Thyroid gland (tissue), 4 donors: Measurements from ENCODE around the gene ARID5A. TPM values are rescaled to one million over a fixed set of nuclear protein-coding genes. Genes with fewer than 3 reads are reported as not detected.
A peak's percentile ranks its signal among the peaks of the same experiment; 100 is the strongest.

Source experiments
- DNase-seq, 2 donors: peaks; one replicate each; pipeline ENCODE4 v3.0.0-alpha.2; 2019
- H3K27ac ChIP-seq, 3 donors: fragments of 200-600 bp; sonication (generic); 1 replicate in 2 of 3; 2 replicates in 1 of 3; pipeline ENCODE4 v1.5.1; 2016 to 2019; ENCODE audit warnings: mild to moderate bottlenecking in 1 of 3, moderate library complexity in 1 of 3
- H3K27me3 ChIP-seq: fragments of 200-600 bp; sonication (generic); one replicate; pipeline ENCODE4 v1.5.1; 2019
- H3K36me3 ChIP-seq, 2 donors: fragments of 200-600 bp; sonication (generic); one replicate each; pipeline ENCODE4 v1.5.1; 2016 to 2019
- H3K4me1 ChIP-seq, 2 donors: fragments of 200-600 bp; sonication (generic); one replicate each; pipeline ENCODE4 v1.5.1; 2017 to 2019
- H3K4me3 ChIP-seq, 3 donors: fragments of 200-600 bp; sonication (generic); replicated peaks in 1 of 3; 1 replicate in 2 of 3; 2 replicates in 1 of 3; pipeline ENCODE4 v1.5.1; 2016; ENCODE audit warnings: mild to moderate bottlenecking in 1 of 3
- H3K9me3 ChIP-seq: fragments of 200-600 bp; sonication (generic); one replicate; pipeline ENCODE4 v1.5.1; 2017
- POLR2A ChIP-seq, 2 donors: fragments of 450-650 bp; IDR thresholded peaks; one replicate each; pipeline ENCODE4 v1.6.1; 2017; ENCODE audit warnings: antibody characterized with exemption in 2 of 2, mild to moderate bottlenecking in 2 of 2, moderate library complexity in 1 of 2
- WGBS, 2 donors: methylation state at CpG; one replicate each; pipeline ENCODE4 v1.1.5; 2017; 5-methylcytosine and 5-hydroxymethylcytosine counted together
- intact Hi-C: fragments of 100-400 bp; cut with DNase I; formaldehyde crosslinking; loops from one replicate; pipeline ENCODE4 v1.15.1; 2023
- total RNA-seq, 4 donors: library from RNA; depleted of rRNA; stranded (reverse); fragments of >200 nt; gene quantifications; one replicate each; pipeline ENCODE4 v1.2.3, GENCODE V29; 2016
- TF ChIP-seq, protein P1 (sequence below), 6 experiments: fragments of 200-600 bp in 3 of 6; fragments of 450-650 bp in 3 of 6; sonication (generic) in 3 of 6; IDR thresholded peaks; one replicate each; pipeline ENCODE4 v1.5.1; 2016 to 2019; ENCODE audit warnings: antibody characterized with exemption in 6 of 6, mild to moderate bottlenecking in 2 of 6, inconsistent platforms in 1 of 6, moderate library complexity in 1 of 6

ARID5A gene
- total RNA-seq, 4 donors from 2014 or later, result 9.2 to 29.3 (median 20.0) TPM

DNA sequence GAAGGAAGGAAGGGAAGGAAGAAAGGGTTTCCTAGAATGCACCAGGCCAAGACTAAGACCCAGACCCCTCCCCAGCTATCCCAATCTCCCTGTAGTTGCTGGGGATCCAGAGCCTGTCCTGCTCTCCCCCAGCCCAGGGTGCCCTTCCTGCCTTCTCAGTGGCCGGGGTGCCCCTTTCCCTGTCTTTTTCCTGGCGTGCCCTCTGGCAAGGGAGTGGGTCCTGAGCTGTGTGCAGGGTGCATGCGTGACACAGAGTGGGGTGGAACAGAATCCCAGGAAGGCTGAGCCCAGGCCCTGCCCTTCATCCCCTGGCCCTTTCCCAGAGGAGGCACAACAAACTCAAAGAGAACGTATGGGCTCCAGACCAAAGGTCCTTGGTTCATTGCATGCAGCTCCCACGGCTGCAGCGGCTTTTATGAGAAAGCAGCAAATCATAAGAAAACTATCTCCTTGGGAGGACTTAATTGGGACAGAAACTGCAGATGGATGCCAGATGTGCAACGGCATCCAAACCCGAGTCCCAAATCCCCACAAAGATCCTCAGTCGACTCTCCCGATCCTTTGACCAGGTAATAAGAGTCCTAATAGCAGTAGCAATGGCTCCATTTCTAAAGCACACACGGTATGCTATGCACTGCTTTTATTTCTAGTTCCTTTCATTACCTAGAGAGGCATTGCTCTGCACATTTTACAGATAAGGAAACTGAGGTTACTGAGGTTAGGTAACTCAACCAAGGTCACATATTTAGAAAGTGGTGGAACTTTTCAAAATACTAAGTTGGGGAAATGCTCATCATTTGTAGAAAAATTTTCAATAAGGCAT is 12.7 kb upstream of the ARID5A start:
- intact Hi-C loops, result loop anchor here (10.0 kb wide), 1 partner anchor 281 kb away; no protein-coding TSS in a partner anchor
- Histone ChIP-seq H3K4me1 (peaks cover 0 to 24% of the 10 kb centered on the region in 2 donors), H3K36me3 (no peaks in the 10 kb centered on the region), H3K4me3 (no peak overlapping the region), H3K27ac (no peak overlapping the region), H3K9me3 (no peaks in the 10 kb centered on the region), H3K27me3 (no peaks in the 10 kb centered on the region)
- DNase-seq, result no peak
- 60 to 66% methylated on average over 11 of the region's 11 CpGs for WGBS, 2 donors
- TF ChIP-seq, protein P1, sequence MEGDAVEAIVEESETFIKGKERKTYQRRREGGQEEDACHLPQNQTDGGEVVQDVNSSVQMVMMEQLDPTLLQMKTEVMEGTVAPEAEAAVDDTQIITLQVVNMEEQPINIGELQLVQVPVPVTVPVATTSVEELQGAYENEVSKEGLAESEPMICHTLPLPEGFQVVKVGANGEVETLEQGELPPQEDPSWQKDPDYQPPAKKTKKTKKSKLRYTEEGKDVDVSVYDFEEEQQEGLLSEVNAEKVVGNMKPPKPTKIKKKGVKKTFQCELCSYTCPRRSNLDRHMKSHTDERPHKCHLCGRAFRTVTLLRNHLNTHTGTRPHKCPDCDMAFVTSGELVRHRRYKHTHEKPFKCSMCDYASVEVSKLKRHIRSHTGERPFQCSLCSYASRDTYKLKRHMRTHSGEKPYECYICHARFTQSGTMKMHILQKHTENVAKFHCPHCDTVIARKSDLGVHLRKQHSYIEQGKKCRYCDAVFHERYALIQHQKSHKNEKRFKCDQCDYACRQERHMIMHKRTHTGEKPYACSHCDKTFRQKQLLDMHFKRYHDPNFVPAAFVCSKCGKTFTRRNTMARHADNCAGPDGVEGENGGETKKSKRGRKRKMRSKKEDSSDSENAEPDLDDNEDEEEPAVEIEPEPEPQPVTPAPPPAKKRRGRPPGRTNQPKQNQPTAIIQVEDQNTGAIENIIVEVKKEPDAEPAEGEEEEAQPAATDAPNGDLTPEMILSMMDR (IDR thresholded peaks at IDR 0.05), result no peak
- no peak for TF ChIP-seq POLR2A (IDR thresholded peaks at IDR 0.05)

- Histone ChIP-seq H3K27me3 (no peaks in the 10 kb centered on the region), H3K4me3 (no peak overlapping the region), H3K4me1 (peaks cover 0 to 31% of the 10 kb centered on the region in 2 donors), H3K9me3 (no peaks in the 10 kb centered on the region), H3K27ac (no peak overlapping the region), H3K36me3 (no peaks in the 10 kb centered on the region)
- intact Hi-C loops, result loop anchor here (10.0 kb wide), 1 partner anchor 280 kb away; no protein-coding TSS in a partner anchor
- DNase-seq, result no peak
- WGBS, 2 donors, result 74 to 81% methylated on average over 14 to 15 of the region's 15 CpGs
- TF ChIP-seq, protein P1 (IDR thresholded peaks at IDR 0.05), result no peak
- TF ChIP-seq POLR2A (IDR thresholded peaks at IDR 0.05), result no peak
Observed at GRCh38 chr2:96524482-96525210, 11.9 kb upstream of the ARID5A start.

DNA sequence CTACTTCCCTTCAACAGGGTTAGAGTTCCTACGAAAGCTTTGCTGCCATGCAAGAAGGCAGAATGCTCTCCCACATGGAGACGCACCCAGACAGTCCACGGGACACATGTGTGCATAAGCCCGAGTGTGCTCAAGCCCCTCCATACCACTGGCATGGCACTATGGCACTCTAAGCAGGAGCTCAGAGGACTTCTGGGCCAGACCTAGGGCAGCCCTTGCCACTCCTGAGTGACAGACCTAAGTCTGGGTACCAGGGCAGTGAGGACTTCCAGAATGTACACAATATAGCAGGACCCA is 11.4 kb upstream of the ARID5A start:
- peaks cover 0 to 31% of the 10 kb centered on the region in 2 donors for H3K4me1 ChIP-seq
- no peaks in the 10 kb centered on the region for H3K36me3 ChIP-seq
- no peak overlapping the region for H3K4me3 ChIP-seq
- WGBS, 2 donors, result 93 to 95% methylated on average over 3 to 4 of the region's 4 CpGs
- intact Hi-C loops, result loop anchor here (10.0 kb wide), 1 partner anchor 280 kb away; no protein-coding TSS in a partner anchor
- TF ChIP-seq, protein P1 (IDR thresholded peaks at IDR 0.05), result no peak
- TF ChIP-seq POLR2A (IDR thresholded peaks at IDR 0.05), result no peak
- H3K27me3 ChIP-seq, result no peaks in the 10 kb centered on the region
- no peak for DNase-seq
- no peak overlapping the region for H3K27ac ChIP-seq
- H3K9me3 ChIP-seq, result no peaks in the 10 kb centered on the region

- intact Hi-C loops, result loop anchor here (10.0 kb wide), 1 partner anchor 279 kb away; no protein-coding TSS in a partner anchor
- TF ChIP-seq POLR2A (IDR thresholded peaks at IDR 0.05), result no peak
- Histone ChIP-seq H3K9me3 (no peaks in the 10 kb centered on the region), H3K4me3 (no peak overlapping the region), H3K27me3 (no peaks in the 10 kb centered on the region), H3K4me1 (peaks cover 0 to 31% of the 10 kb centered on the region in 2 donors), H3K27ac (no peak overlapping the region), H3K36me3 (no peaks in the 10 kb centered on the region)
- DNase-seq, result no peak
- 96 to 98% methylated on average over 4 to 8 of the region's 12 CpGs for WGBS, 2 donors
Observed at GRCh38 chr2:96526101-96526591, 10.4 kb upstream of the ARID5A start.

DNA sequence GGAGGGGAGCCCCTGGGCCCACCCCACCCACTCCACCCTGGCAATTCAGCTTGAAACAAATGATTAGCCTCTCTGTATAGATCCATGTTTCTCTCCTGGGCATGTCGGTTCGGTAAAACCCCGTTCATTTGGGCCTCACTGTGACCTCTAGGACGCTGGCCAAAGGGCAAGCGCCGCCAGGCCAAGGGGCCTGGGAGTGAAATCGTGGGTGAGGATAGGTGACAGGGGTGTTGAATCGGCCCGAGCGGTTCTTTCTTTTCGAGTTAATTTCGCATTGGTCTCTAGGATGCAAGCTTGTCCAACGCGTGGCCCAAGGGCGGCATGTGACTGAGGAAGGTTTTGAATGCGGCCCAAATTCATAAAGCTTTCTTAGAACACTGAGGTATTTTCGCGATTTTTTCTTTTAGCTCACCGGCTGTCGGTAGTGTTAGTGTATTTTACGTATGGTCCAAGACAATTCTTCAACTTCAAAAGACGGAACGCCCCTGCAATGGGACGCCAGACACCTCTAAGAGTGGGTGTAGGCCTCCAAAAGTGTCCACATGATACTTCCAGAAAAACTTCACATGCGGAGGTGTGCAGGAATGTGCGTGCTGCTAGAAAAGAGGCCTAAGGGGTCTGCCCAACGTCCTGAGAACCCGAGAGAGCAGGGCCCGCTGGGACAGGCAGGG is 9.8 kb upstream of the ARID5A start:
- intact Hi-C loops, result loop anchor here (10.0 kb wide), 1 partner anchor 278 kb away; no protein-coding TSS in a partner anchor
- Histone ChIP-seq H3K9me3 (no peaks in the 10 kb centered on the region), H3K36me3 (no peaks in the 10 kb centered on the region), H3K4me1 (peaks cover 3 to 37% of the 10 kb centered on the region in 2 donors), H3K27ac (peak overlapping the region; percentile 41 to 80 (median 66)), H3K27me3 (no peaks in the 10 kb centered on the region), H3K4me3 (peak overlapping the region in 2 of 3 donors; percentile 36 to 43)
- WGBS, 2 donors, result 84 to 90% methylated on average over 26 to 28 of the region's 29 CpGs
- TF ChIP-seq POLR2A (IDR thresholded peaks at IDR 0.05), result no peak
- TF ChIP-seq, protein P1 (IDR thresholded peaks at IDR 0.05), result no peak
- no peak for DNase-seq
